Measurements from ENCODE around the gene COL27A1.

Gene COL27A1

GRCh38 chr9:114348261-114348905 is 193.0 kb downstream of the COL27A1 start:
- H3K27ac ChIP-seq, result peak overlapping the region; percentile 36 to 85 (median 76); a peak in 21 of 22 replicates
- H3K4me1 ChIP-seq, result peaks cover 30 to 61% (median 58%) of the 10 kb centered on the region in 10 experiments
- H3K4me3 ChIP-seq, result peak overlapping the region in 6 of 10 experiments; percentile 22 to 43 (median 28); a peak in 10 of 20 replicates
- H3K36me3 ChIP-seq, result peaks cover 93 to 96% (median 95%) of the 10 kb centered on the region in 11 experiments
- no peaks in the 10 kb centered on the region for H3K27me3 ChIP-seq
- peak overlapping the region; percentile 58 to 76 (median 70); a peak in 21 of 22 replicates for H3K9ac ChIP-seq
- no peak for TF ChIP-seq Cebpa-rat (IDR thresholded peaks at IDR 0.05)
- peaks cover 0 to 59% (median 27%) of the 10 kb centered on the region in 11 experiments; a peak in 15 of 22 replicates for H4K20me1 ChIP-seq
- H3K4me2 ChIP-seq, result peak overlapping the region; percentile 73 to 96 (median 83)
- H3K9me3 ChIP-seq (replicated peaks in 1 of 11), result no peaks in the 10 kb centered on the region

- H3K9me3 ChIP-seq (replicated peaks in 1 of 11), result no peaks in the 10 kb centered on the region
- peaks cover 93 to 96% (median 95%) of the 10 kb centered on the region in 11 experiments for H3K36me3 ChIP-seq
- H3K4me3 ChIP-seq, result peak overlapping the region in 5 of 10 experiments; percentile 28 to 43 (median 38); a peak in 7 of 20 replicates
- peak in 3 of 11 experiments; percentile 19 to 73 (median 42); a peak in 4 of 22 replicates for TF ChIP-seq Cebpa-rat (IDR thresholded peaks at IDR 0.05)
- H4K20me1 ChIP-seq, result peaks cover 0 to 53% (median 26%) of the 10 kb centered on the region in 11 experiments; a peak in 14 of 22 replicates
- peaks cover 30 to 67% (median 63%) of the 10 kb centered on the region in 10 experiments for H3K4me1 ChIP-seq
- H3K4me2 ChIP-seq, result peak overlapping the region; percentile 73 to 96 (median 84)
- H3K27me3 ChIP-seq, result no peaks in the 10 kb centered on the region
- H3K9ac ChIP-seq, result peak overlapping the region; percentile 58 to 79 (median 70); a peak in 21 of 22 replicates
- H3K27ac ChIP-seq, result peak overlapping the region; percentile 36 to 92 (median 79); a peak in 21 of 22 replicates
Observed at GRCh38 chr9:114348906-114349482, 193.7 kb downstream of the COL27A1 start.

- Histone ChIP-seq H4K20me1 (peaks cover 0 to 44% (median 22%) of the 10 kb centered on the region in 11 experiments; a peak in 14 of 22 replicates), H3K27me3 (no peaks in the 10 kb centered on the region), H3K9ac (peak overlapping the region; percentile 15 to 79 (median 64); a peak in 19 of 22 replicates), H3K36me3 (peaks cover 93 to 96% (median 94%) of the 10 kb centered on the region in 11 experiments), H3K4me1 (peaks cover 30 to 73% (median 64%) of the 10 kb centered on the region in 10 experiments), H3K9me3 (replicated peaks in 1 of 11) (no peaks in the 10 kb centered on the region), H3K4me2 (peak overlapping the region; percentile 62 to 96 (median 84)), H3K4me3 (peak overlapping the region in 5 of 10 experiments; percentile 1 to 42 (median 30); a peak in 3 of 20 replicates), H3K27ac (peak overlapping the region; percentile 20 to 92 (median 79); a peak in 21 of 22 replicates)
- no peak for TF ChIP-seq Cebpa-rat (IDR thresholded peaks at IDR 0.05)
Observed at GRCh38 chr9:114349713-114350480, 194.6 kb downstream of the COL27A1 start.

- Histone ChIP-seq H3K27ac (peak overlapping the region; percentile 20 to 92 (median 79); a peak in 19 of 22 replicates), H3K4me3 (no peak overlapping the region; a peak in 1 of 20 replicates), H3K4me2 (peak overlapping the region; percentile 62 to 96 (median 84)), H3K4me1 (peaks cover 30 to 77% (median 64%) of the 10 kb centered on the region in 10 experiments), H3K27me3 (no peaks in the 10 kb centered on the region), H4K20me1 (peaks cover 0 to 37% (median 22%) of the 10 kb centered on the region in 11 experiments; a peak in 14 of 22 replicates), H3K36me3 (peaks cover 93 to 96% (median 94%) of the 10 kb centered on the region in 11 experiments), H3K9me3 (replicated peaks in 1 of 11) (no peaks in the 10 kb centered on the region), H3K9ac (peak overlapping the region in 9 of 11 experiments; percentile 36 to 79 (median 65); a peak in 11 of 22 replicates)
- no peak for TF ChIP-seq Cebpa-rat (IDR thresholded peaks at IDR 0.05)
Observed at GRCh38 chr9:114350636-114351401, 195.5 kb downstream of the COL27A1 start.

GRCh38 chr9:114351932-114352331 is 196.6 kb downstream of the COL27A1 start:
- no peak for TF ChIP-seq Cebpa-rat (IDR thresholded peaks at IDR 0.05)
- peak overlapping the region in 3 of 11 experiments; percentile 14 to 28 (median 18); a peak in 1 of 22 replicates for H3K9ac ChIP-seq
- no peak overlapping the region for H3K4me3 ChIP-seq
- H3K27me3 ChIP-seq, result no peaks in the 10 kb centered on the region
- no peaks in the 10 kb centered on the region for H3K9me3 ChIP-seq (replicated peaks in 1 of 11)
- peak overlapping the region in 6 of 11 experiments; percentile 22 to 92 (median 56); a peak in 10 of 22 replicates for H3K27ac ChIP-seq
- peaks cover 93 to 96% (median 94%) of the 10 kb centered on the region in 11 experiments for H3K36me3 ChIP-seq
- H4K20me1 ChIP-seq, result peaks cover 0 to 43% (median 25%) of the 10 kb centered on the region in 11 experiments; a peak in 14 of 22 replicates
- H3K4me2 ChIP-seq, result peak overlapping the region in 10 of 11 experiments; percentile 14 to 88 (median 32); a peak in 13 of 22 replicates
- peaks cover 30 to 80% (median 66%) of the 10 kb centered on the region in 10 experiments for H3K4me1 ChIP-seq

GRCh38 chr9:114355821-114356220 is 200.5 kb downstream of the COL27A1 start:
- H3K27me3 ChIP-seq, result no peaks in the 10 kb centered on the region
- H4K20me1 ChIP-seq, result peaks cover 0 to 36% (median 12%) of the 10 kb centered on the region in 11 experiments; a peak in 8 of 22 replicates
- H3K27ac ChIP-seq, result peak overlapping the region in 4 of 11 experiments; percentile 15 to 57 (median 28); a peak in 6 of 22 replicates
- no peak for TF ChIP-seq Cebpa-rat (IDR thresholded peaks at IDR 0.05)
- peaks cover 0 to 75% (median 46%) of the 10 kb centered on the region in 10 experiments; a peak in 19 of 20 replicates for H3K4me1 ChIP-seq
- H3K36me3 ChIP-seq, result peaks cover 98 to 100% (median 99%) of the 10 kb centered on the region in 11 experiments
- no peaks in the 10 kb centered on the region for H3K9me3 ChIP-seq (replicated peaks in 1 of 11)
- 0 out of 22 replicates have a peak overlapping the region, but pooled peaks of 2 of the 11 experiments have one; percentile 2 to 19 for H3K9ac ChIP-seq
- H3K4me2 ChIP-seq, result no peak overlapping the region
- no peak overlapping the region for H3K4me3 ChIP-seq

- Histone ChIP-seq H4K20me1 (peaks cover 0 to 36% (median 12%) of the 10 kb centered on the region in 11 experiments; a peak in 8 of 22 replicates), H3K9me3 (replicated peaks in 1 of 11) (no peaks in the 10 kb centered on the region), H3K4me3 (no peak overlapping the region), H3K9ac (peak overlapping the region in 9 of 11 experiments; percentile 2 to 50 (median 25); a peak in 7 of 22 replicates), H3K27ac (peak overlapping the region in 9 of 11 experiments; percentile 9 to 61 (median 43); a peak in 12 of 22 replicates), H3K36me3 (peaks cover 98 to 100% (median 99%) of the 10 kb centered on the region in 11 experiments), H3K4me2 (no peak overlapping the region), H3K27me3 (no peaks in the 10 kb centered on the region), H3K4me1 (peaks cover 3 to 73% (median 45%) of the 10 kb centered on the region in 10 experiments)
- no peak for TF ChIP-seq Cebpa-rat (IDR thresholded peaks at IDR 0.05)
Observed at GRCh38 chr9:114356792-114357191, 201.5 kb downstream of the COL27A1 start.

Measured in BLaER1 treated with 17β-estradiol and CSF1 and Interleukin-3, amounts not matched to agents 10 nM and 100 nM (cell line).